HepG2 (cell line): ENCODE measurements around the gene MYRIP. TPM values are rescaled to one million over a fixed set of nuclear protein-coding genes. Genes with fewer than 3 reads are reported as not detected.

Source experiments
- AKAP8 ChIP-seq: sonication (generic); formaldehyde crosslinking; IDR thresholded peaks from 2 replicates; pipeline ENCODE4 v1.5.1; 2020; ENCODE audit warnings: mild to moderate bottlenecking, missing genetic modification reagents
- ARNT ChIP-seq: fragments of 450-650 bp; IDR thresholded peaks from 2 replicates; pipeline ENCODE4 v1.6.1; 2017
- ATF4 ChIP-seq, 2 experiments: fragments of 450-650 bp in 1 of 2; sonication (generic) in 1 of 2; formaldehyde crosslinking; IDR thresholded peaks; 2 replicates each; pipeline versions ENCODE4 v1.5.0 to v1.8.0; 2020 to 2022; ENCODE audit warnings: mild to moderate bottlenecking in 1 of 2, missing genetic modification reagents in 1 of 2
- CEBPG ChIP-seq: IDR thresholded peaks from 2 replicates; pipeline ENCODE4 v1.6.1; 2016
- FOSL2 ChIP-seq: sonication (generic); formaldehyde crosslinking; IDR thresholded peaks from 2 replicates; pipeline ENCODE4 v1.4.0; 2020; ENCODE audit warnings: missing genetic modification reagents
- HDAC6 ChIP-seq: fragments of 200-600 bp; sonication (generic); IDR thresholded peaks from 2 replicates; pipeline ENCODE4 v1.7.0; 2017; ENCODE audit warnings: mild to moderate bottlenecking, antibody characterized with exemption, low read length, low read depth
- HMG20A ChIP-seq: IDR thresholded peaks from 2 replicates; pipeline ENCODE4 v1.6.1; 2016; ENCODE audit warnings: borderline replicate concordance
- HNF4G ChIP-seq, 2 experiments: sonication (generic) in 1 of 2; formaldehyde crosslinking in 1 of 2; IDR thresholded peaks; 2 replicates each; pipeline versions ENCODE4 v1.4.0 to v1.6.1; 2011 to 2020; ENCODE audit warnings: borderline replicate concordance in 2 of 2, low read depth in 2 of 2, mild to moderate bottlenecking in 2 of 2, low read length in 1 of 2, missing genetic modification reagents in 1 of 2, moderate library complexity in 1 of 2
- IKZF1 ChIP-seq: fragments of 450-650 bp; IDR thresholded peaks from 2 replicates; pipeline ENCODE4 v1.7.1; 2016
- IKZF4 ChIP-seq: sonication (generic); formaldehyde crosslinking; IDR thresholded peaks from 2 replicates; pipeline ENCODE4 v1.5.1; 2020; ENCODE audit warnings: borderline replicate concordance, mild to moderate bottlenecking, low read depth, missing genetic modification reagents; ENCODE audit errors: not compliant biosample characterization
- MAFF ChIP-seq: IDR thresholded peaks from 2 replicates; pipeline ENCODE4 v1.6.1; 2011; ENCODE audit warnings: low read depth, low read length, improper control_type of control experiment
- NAIF1 ChIP-seq: sonication (generic); formaldehyde crosslinking; IDR thresholded peaks from 2 replicates; pipeline ENCODE4 v1.5.0; 2020; ENCODE audit warnings: mild to moderate bottlenecking, missing genetic modification reagents, borderline replicate concordance
- NFE2L1 ChIP-seq: sonication (generic); formaldehyde crosslinking; IDR thresholded peaks from 2 replicates; pipeline ENCODE4 v1.4.0; 2020; ENCODE audit warnings: missing genetic modification reagents, mild to moderate bottlenecking, borderline replicate concordance
- NR1H2 ChIP-seq: sonication (generic); formaldehyde crosslinking; IDR thresholded peaks from 2 replicates; pipeline ENCODE4 v1.8.1; 2022; ENCODE audit warnings: low read depth, missing genetic modification reagents, borderline replicate concordance
- PITX1 ChIP-seq: sonication (generic); formaldehyde crosslinking; IDR thresholded peaks from 2 replicates; pipeline ENCODE4 v1.5.1; 2020; ENCODE audit warnings: mild to moderate bottlenecking, missing genetic modification reagents
- POLR2AphosphoS5 ChIP-seq: IDR thresholded peaks from 2 replicates; pipeline ENCODE4 v1.6.1; 2012; ENCODE audit warnings: low read depth, low read length
- RERE ChIP-seq: IDR thresholded peaks from 2 replicates; pipeline ENCODE4 v1.6.1; 2016; ENCODE audit warnings: low read depth, missing genetic modification reagents, missing compliant biosample characterization
- RXRB ChIP-seq: IDR thresholded peaks from 2 replicates; pipeline ENCODE4 v1.6.1; 2016; ENCODE audit warnings: borderline replicate concordance, missing genetic modification reagents, missing compliant biosample characterization
- SOX6 ChIP-seq, 2 experiments: fragments of 450-650 bp in 1 of 2; sonication (generic) in 1 of 2; formaldehyde crosslinking in 1 of 2; IDR thresholded peaks; 2 replicates each; pipeline versions ENCODE4 v1.4.0 to v1.6.1; 2017 to 2020; ENCODE audit warnings: antibody characterized with exemption in 1 of 2, mild to moderate bottlenecking in 1 of 2, missing genetic modification reagents in 1 of 2
- TGIF2 ChIP-seq: IDR thresholded peaks from 2 replicates; pipeline ENCODE4 v1.6.1; 2016; ENCODE audit warnings: control low read depth, missing compliant biosample characterization
- THYN1 ChIP-seq: sonication (generic); formaldehyde crosslinking; IDR thresholded peaks from 2 replicates; pipeline ENCODE4 v1.8.1; 2023; ENCODE audit warnings: low read depth, mild to moderate bottlenecking, moderate library complexity, missing genetic modification reagents, borderline replicate concordance
- ZNF432 ChIP-seq: sonication (generic); formaldehyde crosslinking; IDR thresholded peaks from 2 replicates; pipeline ENCODE4 v1.5.0; 2020; ENCODE audit warnings: missing genetic modification reagents, mild to moderate bottlenecking, borderline replicate concordance
- ZNF572 ChIP-seq: sonication (generic); formaldehyde crosslinking; IDR thresholded peaks from 2 replicates; pipeline ENCODE4 v1.5.1; 2020; ENCODE audit warnings: mild to moderate bottlenecking, missing genetic modification reagents
- ZNF703 ChIP-seq: sonication (generic); formaldehyde crosslinking; IDR thresholded peaks from 2 replicates; pipeline ENCODE4 v1.5.1; 2020; ENCODE audit warnings: missing genetic modification reagents, mild to moderate bottlenecking, moderate library complexity, borderline replicate concordance
- ZNF83 ChIP-seq: sonication (generic); formaldehyde crosslinking; IDR thresholded peaks from 2 replicates; pipeline ENCODE4 v1.4.0; 2020; ENCODE audit warnings: missing genetic modification reagents, mild to moderate bottlenecking, borderline replicate concordance
- polyA plus RNA-seq, 8 experiments: library from polyadenylated mRNA; depleted of rRNA in 3 of 8; stranded (reverse) in 7 of 8; unstranded in 1 of 8; fragments of >200 nt; fragmentation: Illumina TruSeq in 4 of 8; extraction: Trizol in 4 of 8; gene quantifications; 2 replicates each; pipeline versions ENCODE4 v1.2.1 to v1.2.3, GENCODE V29; 2011 to 2016; ENCODE audit warnings: low read depth in 4 of 8, missing spikeins in 1 of 8, mixed read lengths in 1 of 8; ENCODE audit not compliant: insufficient read depth in 1 of 8
- total RNA-seq, 5 experiments: library from RNA; depleted of rRNA; stranded (reverse); fragments of >200 nt; fragmentation: Illumina TruSeq; extraction: Trizol; gene quantifications; 2 replicates each; pipeline ENCODE4 v1.2.3, GENCODE V29; 2016; ENCODE audit warnings: low read depth in 1 of 5

MYRIP gene
- total and polyA plus RNA-seq, 2 of the 13 experiments (the other 11 are each of a cell fraction or from before 2014, with no cell fraction given), result 0.64 to 0.84 TPM

GRCh38 chr3:39900462-39901002 is 91.1 kb downstream of the MYRIP start (continued):
- TF ChIP-seq ATF4 (CRISPR knock-in tag; IDR thresholded peaks at IDR 0.05), result peak in 1 of 2 experiments; percentile 91; a peak in 2 of 4 replicates
- TF ChIP-seq IKZF1, result no peak
- no peak for TF ChIP-seq NAIF1 (CRISPR knock-in tag)
- no peak for TF ChIP-seq PITX1 (CRISPR knock-in tag)
- peak; percentile 47 for TF ChIP-seq FOSL2
- no peak for TF ChIP-seq TGIF2 (CRISPR knock-in tag)
- no peak for TF ChIP-seq HNF4G (IDR thresholded peaks at IDR 0.05; ENCODE audit: borderline replicate concordance, low read depth, low read length)
- TF ChIP-seq HNF4G (CRISPR knock-in tag; IDR thresholded peaks at IDR 0.05; ENCODE audit: borderline replicate concordance, low read depth), result no peak
- no peak for TF ChIP-seq RERE (CRISPR knock-in tag)
- TF ChIP-seq THYN1 (CRISPR knock-in tag), result no peak
- TF ChIP-seq IKZF4 (CRISPR knock-in tag), result no peak
- no peak for TF ChIP-seq AKAP8 (CRISPR knock-in tag)
- TF ChIP-seq POLR2AphosphoS5, result no peak
- TF ChIP-seq MAFF, result no peak
- TF ChIP-seq ZNF572 (CRISPR knock-in tag), result no peak
- peak; percentile 40; the same call in 1 of the 2 replicates for TF ChIP-seq HMG20A (CRISPR knock-in tag)
- TF ChIP-seq ARNT, result no peak
- TF ChIP-seq NR1H2 (CRISPR knock-in tag), result no peak
- no peak for TF ChIP-seq ZNF83 (CRISPR knock-in tag)
- TF ChIP-seq NFE2L1, result no peak
- TF ChIP-seq SOX6 (IDR thresholded peaks at IDR 0.05), result no peak
- TF ChIP-seq SOX6 (CRISPR knock-in tag; IDR thresholded peaks at IDR 0.05), result 0 out of 2 replicates have a peak, but pooled peaks have one; percentile 19
- no peak for TF ChIP-seq HDAC6
- peak; percentile 65 for TF ChIP-seq CEBPG (CRISPR knock-in tag)
- no peak for TF ChIP-seq RXRB (CRISPR knock-in tag)
- TF ChIP-seq ZNF703, result no peak
- no peak for TF ChIP-seq ZNF432 (CRISPR knock-in tag)
